Stimulated activated CD4-positive, alpha-beta T cell treated with anti-CD3 and anti-CD28 coated beads, TNF-alpha, amount 100 ng/mL, for 48 hours (primary cell): ENCODE results near the gene HPRT1.

Experiments used
- DNase-seq, 3 donors: peaks; one replicate each; pipeline ENCODE4 v3.0.0-alpha.2; 2020; ENCODE audit warnings: low read depth in 3 of 3

The HPRT1 gene

GRCh38 chrX:134476284-134476683 is 16.3 kb downstream of the HPRT1 start:
- DNase-seq = no peak

- no peak for DNase-seq
Measured at GRCh38 chrX:134478374-134478773, 18.4 kb downstream of the HPRT1 start.

GRCh38 chrX:134480061-134480460 is 20.1 kb downstream of the HPRT1 start:
- no peak for DNase-seq

GRCh38 chrX:134481339-134481738 is 21.4 kb downstream of the HPRT1 start:
- no peak for DNase-seq

GRCh38 chrX:134482371-134482770 is 22.4 kb downstream of the HPRT1 start:
- no peak for DNase-seq

GRCh38 chrX:134484039-134484438 is 24.1 kb downstream of the HPRT1 start:
- no peak for DNase-seq

GRCh38 chrX:134501941-134502340 is 42.0 kb downstream of the HPRT1 start:
- no peak for DNase-seq

- no peak for DNase-seq
Measured at GRCh38 chrX:134502686-134503085, 42.7 kb downstream of the HPRT1 start.

GRCh38 chrX:134512566-134512965 is 52.6 kb downstream of the HPRT1 start:
- no peak for DNase-seq

- no peak for DNase-seq
Measured at GRCh38 chrX:134513091-134513490, 53.1 kb downstream of the HPRT1 start.

- DNase-seq = no peak
Measured at GRCh38 chrX:134520860-134521390, 61.0 kb downstream of the HPRT1 start.

GRCh38 chrX:134524181-134524580 is 64.2 kb downstream of the HPRT1 start:
- no peak for DNase-seq

- no peak for DNase-seq
Measured at GRCh38 chrX:134525086-134525792, 65.3 kb downstream of the HPRT1 start.

- DNase-seq = no peak
Measured at GRCh38 chrX:134526399-134526798, 66.4 kb downstream of the HPRT1 start.

GRCh38 chrX:134528960-134529359 is 69.0 kb downstream of the HPRT1 start:
- DNase-seq = no peak

GRCh38 chrX:134529481-134529880 is 69.5 kb downstream of the HPRT1 start:
- no peak for DNase-seq

GRCh38 chrX:134530845-134531244 is 70.9 kb downstream of the HPRT1 start:
- DNase-seq = no peak

- DNase-seq = no peak
Measured at GRCh38 chrX:134533352-134533751, 73.4 kb downstream of the HPRT1 start.

- no peak for DNase-seq
Measured at GRCh38 chrX:134533952-134534351, 74.0 kb downstream of the HPRT1 start.

- no peak for DNase-seq
Measured at GRCh38 chrX:134537179-134537955, 77.4 kb downstream of the HPRT1 start.

GRCh38 chrX:134538316-134538715 is 78.4 kb downstream of the HPRT1 start:
- no peak for DNase-seq

- DNase-seq = no peak
Measured at GRCh38 chrX:134541906-134542305, 81.9 kb downstream of the HPRT1 start.

GRCh38 chrX:134542485-134542884 is 82.5 kb downstream of the HPRT1 start:
- DNase-seq = no peak
